Measurements from ENCODE around the gene EFCAB11. TPM values are rescaled to one million over a fixed set of nuclear protein-coding genes. Genes with fewer than 3 reads are reported as not detected.

Gene EFCAB11
- total RNA-seq, 1 experiment from 2014 or later = 18.1 TPM

- no peaks in the 10 kb centered on the region for H4K20me1 ChIP-seq (ENCODE audit: insufficient read depth)
- DNase-seq (ENCODE audit: low read depth, low spot score) (no peak), ATAC-seq (no peak)
- no peak overlapping the region for H2AFZ ChIP-seq (ENCODE audit: low read depth, low read length, poor library complexity, severe bottlenecking)
- H3K79me2 ChIP-seq (ENCODE audit: insufficient read depth, low read length) = peaks cover 26% of the 10 kb centered on the region
- TF ChIP-seq EZH2 (IDR thresholded peaks at IDR 0.05) (no peak), SIN3A (IDR thresholded peaks at IDR 0.05; ENCODE audit: low read depth) (no peak), POLR2AphosphoS5 (IDR thresholded peaks at IDR 0.05; ENCODE audit: low read depth, low read length) (no peak), EGR1 (IDR thresholded peaks at IDR 0.05; ENCODE audit: low read depth) (no peak), FOSL1 (IDR thresholded peaks at IDR 0.05; ENCODE audit: low read depth) (no peak), CBX3 (IDR thresholded peaks at IDR 0.05; ENCODE audit: low read depth) (no peak), POLR2A (IDR thresholded peaks at IDR 0.05; ENCODE audit: borderline replicate concordance, extremely low read depth, insufficient read depth, insufficient read length) (no peak)
- H3K4me2 ChIP-seq (ENCODE audit: low read length) = peak overlapping the region; percentile 96
- H3K9me3 ChIP-seq (ENCODE audit: control insufficient read depth in 1 of 2, insufficient read depth in 1 of 2, low read depth in 1 of 2, low read length in 2 of 2) = no peaks in the 10 kb centered on the region
- ChIA-PET POLR2A (interaction anchor here (2.9 kb wide), 1 partner anchor 14 kb away, joined by 13 read pairs; no protein-coding TSS in a partner anchor), RAD21 (ENCODE audit: low non-redundant PET in 1 of 2, low total read pairs in 2 of 2, uncharacterized antibody in 2 of 2, unreplicated experiment in 2 of 2) (no interaction called here), CTCF (interaction anchor here (1.1 to 5.4 kb wide), 5 partner anchors 14 to 913 kb away, joined by 3 to 58 read pairs (median 3); no protein-coding TSS in a partner anchor)
- H3K36me3 ChIP-seq (ENCODE audit: control insufficient read depth in 1 of 2, insufficient read depth in 2 of 2, low read length in 2 of 2) = peaks cover under 1 to 8% of the 10 kb centered on the region in 2 experiments; a peak in 1 of 4 replicates
- no TSS peak for BruUV-seq (replicated peaks)
- no peaks in the 10 kb centered on the region for H3K9me2 ChIP-seq (ENCODE audit: insufficient read depth)
- H3K27ac ChIP-seq (ENCODE audit: low read depth, low read length) = peak overlapping the region; percentile 82; the same call in 1 of the 2 replicates
- H3K4me3 ChIP-seq (replicated peaks in 1 of 2; ENCODE audit: low read depth in 1 of 2, low read length in 2 of 2) = peak overlapping the region; percentile 76 to 88
- H3K4me1 ChIP-seq (ENCODE audit: control insufficient read depth in 1 of 2, insufficient read depth in 2 of 2, low read length in 2 of 2) = peaks cover 14 to 21% of the 10 kb centered on the region in 2 experiments; a peak in 3 of 4 replicates
- H3K9ac ChIP-seq (ENCODE audit: low read length) = peak overlapping the region; percentile 83
- H3K27me3 ChIP-seq (ENCODE audit: insufficient read depth, low read length) = no peaks in the 10 kb centered on the region
- intact Hi-C loops (cut with micrococcal nuclease) = loop anchor here (5.0 to 10.0 kb wide), 2 partner anchors 284 to 529 kb away; no protein-coding TSS in a partner anchor
Observed at GRCh38 chr14:89953602-89954001, 928 bp downstream of the EFCAB11 start.

GRCh38 chr14:89952576-89952975, 2.0 kb downstream of the EFCAB11 start:
- ChIA-PET CTCF (interaction anchor here (2.3 kb wide), 1 partner anchor 13 kb away, joined by 12 read pairs; no protein-coding TSS in a partner anchor), POLR2A (no interaction called here)

More at GRCh38 chr14:89952576-89952975, 2.0 kb downstream of the EFCAB11 start:
- DNase-seq (ENCODE audit: low read depth, low spot score) (no peak), ATAC-seq (no peak)
- H3K79me2 ChIP-seq (ENCODE audit: insufficient read depth, low read length) = peaks cover 17% of the 10 kb centered on the region
- no peaks in the 10 kb centered on the region for H3K27me3 ChIP-seq (ENCODE audit: insufficient read depth, low read length)
- BruUV-seq (replicated peaks) = no TSS peak
- RAD21 ChIA-PET (ENCODE audit: low non-redundant PET in 1 of 2, low total read pairs in 2 of 2, uncharacterized antibody in 2 of 2, unreplicated experiment in 2 of 2) = no interaction called here
- H3K36me3 ChIP-seq (ENCODE audit: control insufficient read depth in 1 of 2, insufficient read depth in 2 of 2, low read length in 2 of 2) = peaks cover 2 to 5% of the 10 kb centered on the region in 2 experiments; a peak in 1 of 4 replicates
- H3K4me2 ChIP-seq (ENCODE audit: low read length) = no peak overlapping the region
- no peak for TF ChIP-seq SRF (IDR thresholded peaks at IDR 0.05; ENCODE audit: low read depth)
- H3K9me3 ChIP-seq (ENCODE audit: control insufficient read depth in 1 of 2, insufficient read depth in 1 of 2, low read depth in 1 of 2, low read length in 2 of 2) = no peaks in the 10 kb centered on the region
- no peaks in the 10 kb centered on the region for H3K9me2 ChIP-seq (ENCODE audit: insufficient read depth)
- no peak overlapping the region for H3K4me3 ChIP-seq (replicated peaks in 1 of 2; ENCODE audit: low read depth in 1 of 2, low read length in 2 of 2)
- intact Hi-C loops (cut with micrococcal nuclease) = loop anchor here (5.0 to 10.0 kb wide), 2 partner anchors 285 to 528 kb away; no protein-coding TSS in a partner anchor
- no peak overlapping the region for H3K27ac ChIP-seq (ENCODE audit: low read depth, low read length)
- H4K20me1 ChIP-seq (ENCODE audit: insufficient read depth) = no peaks in the 10 kb centered on the region
- H2AFZ ChIP-seq (ENCODE audit: low read depth, low read length, poor library complexity, severe bottlenecking) = no peak overlapping the region
- H3K9ac ChIP-seq (ENCODE audit: low read length) = no peak overlapping the region
- peaks cover 14 to 17% of the 10 kb centered on the region in 2 experiments; a peak in 3 of 4 replicates for H3K4me1 ChIP-seq (ENCODE audit: control insufficient read depth in 1 of 2, insufficient read depth in 2 of 2, low read length in 2 of 2)
